Immature natural killer cell (primary cell): ENCODE results near the gene NPY. TPM values are rescaled to one million over a fixed set of nuclear protein-coding genes. Genes with fewer than 3 reads are reported as not detected.
"Not testable (repeated sequence)": the region's sequence is repeated elsewhere in the genome, so short reads cannot be mapped to it uniquely, and the experiment has no call there.

Experiments used
- DNase-seq, 3 donors: peaks; one replicate each; pipeline ENCODE4 v3.0.0; 2022; ENCODE audit warnings: mixed read lengths in 1 of 3
- H3K27ac Mint-ChIP-seq, 6 donors: one replicate each; pipeline ENCODE4 v1.8.0; 2020; ENCODE audit warnings: mixed read lengths in 6 of 6, mild to moderate bottlenecking in 5 of 6, inconsistent platforms in 4 of 6, moderate library complexity in 3 of 6
- H3K27me3 Mint-ChIP-seq, 3 donors: one replicate each; pipeline ENCODE4 v1.8.0; 2020 to 2021; ENCODE audit warnings: low read depth in 3 of 3, mild to moderate bottlenecking in 3 of 3, mixed read lengths in 3 of 3, moderate library complexity in 3 of 3, inconsistent platforms in 1 of 3
- H3K36me3 Mint-ChIP-seq, 3 donors: one replicate each; pipeline ENCODE4 v1.8.0; 2020; ENCODE audit warnings: mixed read lengths in 3 of 3, inconsistent platforms in 2 of 3, mild to moderate bottlenecking in 2 of 3
- H3K4me1 Mint-ChIP-seq, 2 donors: one replicate each; pipeline ENCODE4 v1.8.0; 2020; ENCODE audit warnings: inconsistent platforms in 2 of 2, mild to moderate bottlenecking in 2 of 2, mixed read lengths in 2 of 2, moderate library complexity in 1 of 2
- H3K4me3 Mint-ChIP-seq, 5 donors: one replicate each; pipeline ENCODE4 v1.8.0; 2020; ENCODE audit warnings: mild to moderate bottlenecking in 5 of 5, mixed read lengths in 5 of 5, inconsistent platforms in 3 of 5, moderate library complexity in 3 of 5
- H3K9me3 Mint-ChIP-seq, 6 donors: one replicate each; pipeline ENCODE4 v1.8.0; 2020; ENCODE audit warnings: mild to moderate bottlenecking in 6 of 6, mixed read lengths in 6 of 6, inconsistent platforms in 4 of 6, moderate library complexity in 3 of 6
- polyA plus RNA-seq, 3 donors: library from polyadenylated mRNA; unstranded; fragments of 300-500 nt; fragmentation: Illumina TruSeq; gene quantifications; one replicate each; pipeline ENCODE4 v1.2.3, GENCODE V29; 2021

The NPY gene
- not detected for polyA plus RNA-seq

DNA sequence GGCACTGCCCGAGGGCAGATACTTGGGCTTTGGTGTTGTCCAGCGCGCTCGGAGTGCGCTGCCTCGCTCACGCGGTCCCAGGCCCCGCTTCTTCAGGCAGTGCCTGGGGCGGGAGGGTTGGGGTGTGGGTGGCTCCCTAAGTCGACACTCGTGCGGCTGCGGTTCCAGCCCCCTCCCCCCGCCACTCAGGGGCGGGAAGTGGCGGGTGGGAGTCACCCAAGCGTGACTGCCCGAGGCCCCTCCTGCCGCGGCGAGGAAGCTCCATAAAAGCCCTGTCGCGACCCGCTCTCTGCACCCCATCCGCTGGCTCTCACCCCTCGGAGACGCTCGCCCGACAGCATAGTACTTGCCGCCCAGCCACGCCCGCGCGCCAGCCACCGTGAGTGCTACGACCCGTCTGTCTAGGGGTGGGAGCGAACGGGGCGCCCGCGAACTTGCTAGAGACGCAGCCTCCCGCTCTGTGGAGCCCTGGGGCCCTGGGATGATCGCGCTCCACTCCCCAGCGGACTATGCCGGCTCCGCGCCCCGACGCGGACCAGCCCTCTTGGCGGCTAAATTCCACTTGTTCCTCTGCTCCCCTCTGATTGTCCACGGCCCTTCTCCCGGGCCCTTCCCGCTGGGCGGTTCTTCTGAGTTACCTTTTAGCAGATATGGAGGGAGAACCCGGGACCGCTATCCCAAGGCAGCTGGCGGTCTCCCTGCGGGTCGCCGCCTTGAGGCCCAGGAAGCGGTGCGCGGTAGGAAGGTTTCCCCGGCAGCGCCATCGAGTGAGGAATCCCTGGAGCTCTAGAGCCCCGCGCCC, at the start of gene NPY:
TSS of gene NPY (plus strand) at position 294 of the 802 bp plus-strand sequence. CDS start 1,051 bp downstream, outside the sequence.
- Mint-ChIP-seq H3K4me3 (peak within 1 kb of the TSS in 3 of 5 donors; percentile 7 to 57 (median 7)), H3K4me1 (peaks cover 0 to 2% of the 10 kb centered on the region in 2 donors), H3K27ac (no peak within 1 kb of the TSS), H3K36me3 (no peaks in the 10 kb centered on the region), H3K27me3 (peaks cover 6 to 22% (median 17%) of the 10 kb centered on the region in 3 donors), H3K9me3 (no peaks in the 10 kb centered on the region)
- DNase-seq, result no peak

DNA sequence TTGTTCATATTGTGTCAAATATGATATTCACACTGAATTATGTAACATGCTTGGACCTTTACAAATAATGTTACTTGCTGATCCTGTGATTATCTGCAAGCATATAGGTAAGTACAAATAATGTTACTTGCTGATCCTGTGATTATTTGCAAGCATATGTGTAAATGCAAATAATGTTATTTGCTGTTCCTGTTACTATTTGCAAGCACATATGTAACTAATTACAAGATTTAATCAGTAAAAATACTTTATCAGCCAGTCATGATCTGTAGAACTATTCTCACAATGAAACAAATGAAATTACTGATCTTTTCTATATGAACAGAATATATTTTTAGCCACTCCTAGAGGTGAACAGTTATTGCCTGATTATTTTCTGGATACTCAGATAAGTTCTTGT, 44.7 kb upstream of the NPY start:
- no peak for DNase-seq
- H3K36me3 Mint-ChIP-seq, result no peaks in the 10 kb centered on the region
- no peaks in the 10 kb centered on the region for H3K9me3 Mint-ChIP-seq
- no peaks in the 10 kb centered on the region for H3K4me1 Mint-ChIP-seq
- H3K27me3 Mint-ChIP-seq, result peaks cover 3 to 8% (median 6%) of the 10 kb centered on the region in 3 donors
- H3K27ac Mint-ChIP-seq, result no peak overlapping the region
- H3K4me3 Mint-ChIP-seq, result no peak overlapping the region

DNA sequence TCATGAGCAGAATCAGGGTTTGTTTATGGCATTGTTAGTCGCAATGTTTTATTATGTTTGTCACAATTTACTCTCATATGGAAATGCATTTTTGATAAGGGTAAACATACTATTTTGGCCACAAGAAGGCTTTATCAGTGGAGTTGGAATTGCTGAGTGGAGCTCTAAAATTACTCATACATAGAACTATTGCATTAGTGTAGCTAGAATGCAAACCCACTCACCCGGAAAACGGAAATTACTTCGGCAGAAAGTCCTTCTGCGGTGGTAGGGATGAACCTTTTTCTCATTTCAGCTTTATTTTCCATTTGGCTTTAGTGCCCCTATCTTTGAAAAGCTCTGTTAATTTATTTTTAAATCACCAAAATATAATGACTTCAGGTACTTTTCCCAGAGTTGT, 42.8 kb upstream of the NPY start:
- no peaks in the 10 kb centered on the region for H3K4me1 Mint-ChIP-seq
- no peaks in the 10 kb centered on the region for H3K36me3 Mint-ChIP-seq
- H3K27ac Mint-ChIP-seq, result no peak overlapping the region
- peaks cover 5 to 8% (median 6%) of the 10 kb centered on the region in 3 donors for H3K27me3 Mint-ChIP-seq
- H3K9me3 Mint-ChIP-seq, result no peaks in the 10 kb centered on the region
- H3K4me3 Mint-ChIP-seq, result no peak overlapping the region
- no peak for DNase-seq

DNA sequence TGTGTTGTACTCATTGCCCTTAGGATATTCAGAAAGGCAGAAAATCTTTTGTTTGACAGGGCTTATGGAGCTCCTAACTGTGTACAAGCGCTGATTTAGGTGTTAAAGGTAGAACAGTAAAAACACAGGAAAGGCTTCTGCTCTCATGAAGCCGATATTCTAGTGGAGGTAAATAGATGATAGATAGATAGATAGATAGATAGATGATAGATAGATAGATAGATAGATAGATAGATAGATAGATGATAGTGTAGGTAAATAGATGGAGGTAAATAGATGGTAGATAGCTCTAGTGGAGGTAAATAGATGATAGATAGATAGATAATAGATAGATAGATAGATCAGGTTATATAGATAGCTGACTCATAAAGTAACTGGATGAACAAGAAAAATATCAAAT, 39.4 kb upstream of the NPY start:
- H3K36me3 Mint-ChIP-seq, result no peaks in the 10 kb centered on the region
- peaks cover 0 to 8% (median 5%) of the 10 kb centered on the region in 3 donors for H3K27me3 Mint-ChIP-seq

DNA sequence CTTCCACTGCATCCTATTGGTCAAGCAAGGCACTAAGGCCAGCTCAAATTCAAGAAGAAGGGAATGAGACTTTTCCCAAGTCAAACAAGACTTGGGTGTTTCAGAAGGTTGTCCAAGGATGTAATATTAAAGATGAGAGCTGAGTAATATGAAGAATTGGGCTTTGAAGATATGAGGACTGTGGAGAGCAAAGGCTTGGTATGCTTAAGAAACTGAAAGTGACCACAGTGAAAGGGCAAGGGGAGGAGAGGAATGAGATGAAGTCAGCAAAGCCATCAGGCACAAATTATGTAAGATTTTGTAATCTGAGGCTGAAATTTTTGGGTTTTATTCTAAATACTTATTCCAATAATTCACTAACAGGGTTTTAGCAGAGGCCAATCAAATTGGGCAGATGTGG, 38.6 kb upstream of the NPY start:
- Mint-ChIP-seq H3K9me3 (peaks cover 0 to 5% (median under 1%) of the 10 kb centered on the region in 6 donors), H3K4me3 (no peak overlapping the region), H3K27ac (no peak overlapping the region), H3K4me1 (no peaks in the 10 kb centered on the region), H3K36me3 (no peaks in the 10 kb centered on the region), H3K27me3 (peaks cover 0 to 5% (median 5%) of the 10 kb centered on the region in 3 donors)
- DNase-seq, result no peak

More for the DNA sequence above, 39.4 kb upstream of the NPY start:
- H3K4me3 Mint-ChIP-seq, result no peak overlapping the region
- H3K27ac Mint-ChIP-seq, result no peak overlapping the region
- no peak for DNase-seq
- no peaks in the 10 kb centered on the region for H3K9me3 Mint-ChIP-seq
- no peaks in the 10 kb centered on the region for H3K4me1 Mint-ChIP-seq

DNA sequence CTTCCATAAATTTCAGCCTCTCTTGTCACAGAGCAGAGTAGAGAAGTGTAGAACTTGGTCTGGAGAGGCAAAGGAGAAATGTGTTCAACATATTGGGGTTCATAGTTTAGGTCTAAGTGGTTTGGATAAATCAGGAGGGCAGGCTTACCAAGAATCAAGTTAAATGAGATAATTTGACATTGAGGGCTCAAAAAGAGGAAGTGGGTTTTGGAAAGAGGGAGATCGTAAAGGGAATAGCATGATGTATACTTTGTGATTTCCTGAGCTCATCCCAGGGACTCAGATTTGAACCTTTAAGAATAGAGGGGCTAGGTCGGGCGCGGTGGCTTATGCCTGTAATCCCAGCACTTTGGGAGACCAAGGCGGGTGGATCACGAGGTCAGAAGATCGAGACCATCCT, 34.7 kb upstream of the NPY start:
- no peak overlapping the region for H3K4me3 Mint-ChIP-seq
- H3K36me3 Mint-ChIP-seq, result peaks cover 0 to 5% (median 4%) of the 10 kb centered on the region in 3 donors
- H3K27ac Mint-ChIP-seq, result no peak overlapping the region
- DNase-seq, result no peak
- H3K4me1 Mint-ChIP-seq, result peaks cover 6% of the 10 kb centered on the region in 2 donors
- H3K27me3 Mint-ChIP-seq, result peaks cover 2 to 4% (median 4%) of the 10 kb centered on the region in 3 donors
- peaks cover 5 to 16% (median 9%) of the 10 kb centered on the region in 6 donors for H3K9me3 Mint-ChIP-seq

DNA sequence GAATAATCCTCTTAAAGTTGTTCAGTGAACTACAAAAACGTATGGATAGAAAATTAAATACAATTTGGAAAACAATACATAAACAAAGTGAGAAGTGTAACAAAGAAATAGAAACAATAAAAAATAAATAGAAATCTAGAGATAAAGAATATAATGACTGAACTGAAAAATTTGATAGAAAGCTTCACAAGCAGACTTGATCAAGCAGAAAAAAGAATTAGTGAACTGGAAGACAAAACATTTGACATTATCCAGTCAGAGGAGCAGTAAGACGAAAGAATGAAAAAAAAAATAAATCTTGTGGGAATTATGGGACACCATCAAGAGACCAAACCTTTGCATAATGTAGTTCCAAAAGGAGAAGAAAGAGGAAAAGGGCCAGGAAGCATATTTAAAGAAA, 32.4 kb upstream of the NPY start:
- no peak overlapping the region for H3K4me3 Mint-ChIP-seq
- H3K9me3 Mint-ChIP-seq, result peaks cover 5 to 16% (median 9%) of the 10 kb centered on the region in 6 donors

DNA sequence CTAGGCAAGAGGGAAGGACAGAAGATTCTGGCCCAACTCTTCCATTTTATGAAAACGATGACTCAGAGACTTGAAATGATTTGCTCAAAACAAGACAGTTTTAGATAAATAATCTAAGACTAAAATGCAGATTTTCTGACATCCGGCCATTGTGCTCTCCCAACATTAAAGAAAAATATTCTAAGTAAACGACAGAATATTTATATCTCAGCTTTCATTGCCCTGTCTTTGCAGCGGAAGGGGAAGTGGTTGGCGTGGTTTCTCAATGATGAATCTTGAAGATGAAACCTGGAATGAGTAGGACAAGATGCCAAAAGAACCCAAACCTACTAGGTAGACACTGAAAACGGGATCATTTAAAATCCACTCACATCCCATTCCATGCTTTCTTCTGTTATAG, 28.9 kb upstream of the NPY start:
- H3K4me3 Mint-ChIP-seq, result peak overlapping the region in 3 of 5 donors; percentile 38 to 57 (median 42)

More for the DNA sequence above, 32.4 kb upstream of the NPY start:
- peaks cover 21 to 22% of the 10 kb centered on the region in 2 donors for H3K4me1 Mint-ChIP-seq
- no peak for DNase-seq
- peaks cover 2 to 4% (median 3%) of the 10 kb centered on the region in 3 donors for H3K27me3 Mint-ChIP-seq
- H3K27ac Mint-ChIP-seq, result no peak overlapping the region
- H3K36me3 Mint-ChIP-seq, result peaks cover 0 to 5% (median 4%) of the 10 kb centered on the region in 3 donors

DNA sequence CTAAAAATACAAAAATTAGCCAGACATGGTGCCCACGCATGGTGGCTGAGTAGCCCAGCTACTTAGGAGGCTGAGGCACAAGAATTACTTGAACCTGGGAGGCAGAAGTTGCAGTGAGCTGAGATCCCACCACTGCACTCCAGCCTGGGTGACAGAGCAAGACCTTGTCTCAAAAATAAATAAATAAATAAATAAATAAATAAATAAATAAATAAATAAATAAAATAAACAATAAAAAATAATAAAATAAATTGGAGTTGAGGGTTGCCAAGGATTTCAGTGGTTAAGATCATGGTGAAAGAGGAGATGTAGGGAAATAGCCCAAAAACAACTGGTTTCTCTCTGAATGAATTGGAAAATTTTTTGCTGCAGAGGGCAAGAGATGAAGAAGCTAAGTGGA, 25.7 kb upstream of the NPY start:
- not testable (repeated sequence) for H3K36me3 Mint-ChIP-seq, H3K9me3 Mint-ChIP-seq, DNase-seq, H3K27ac Mint-ChIP-seq, H3K27me3 Mint-ChIP-seq, H3K4me3 Mint-ChIP-seq
- H3K4me1 Mint-ChIP-seq, result peaks cover 21 to 22% of the 10 kb centered on the region in 2 donors

More for the DNA sequence above, 28.9 kb upstream of the NPY start:
- H3K27me3 Mint-ChIP-seq, result peaks cover 0 to 6% (median 2%) of the 10 kb centered on the region in 3 donors
- peaks cover 21 to 22% of the 10 kb centered on the region in 2 donors for H3K4me1 Mint-ChIP-seq
- peaks cover 5 to 16% (median 9%) of the 10 kb centered on the region in 6 donors for H3K9me3 Mint-ChIP-seq
- peaks cover 3 to 5% (median 4%) of the 10 kb centered on the region in 3 donors for H3K36me3 Mint-ChIP-seq
- H3K27ac Mint-ChIP-seq, result peak overlapping the region in 2 of 6 donors; percentile 6 to 32
- DNase-seq, result no peak

DNA sequence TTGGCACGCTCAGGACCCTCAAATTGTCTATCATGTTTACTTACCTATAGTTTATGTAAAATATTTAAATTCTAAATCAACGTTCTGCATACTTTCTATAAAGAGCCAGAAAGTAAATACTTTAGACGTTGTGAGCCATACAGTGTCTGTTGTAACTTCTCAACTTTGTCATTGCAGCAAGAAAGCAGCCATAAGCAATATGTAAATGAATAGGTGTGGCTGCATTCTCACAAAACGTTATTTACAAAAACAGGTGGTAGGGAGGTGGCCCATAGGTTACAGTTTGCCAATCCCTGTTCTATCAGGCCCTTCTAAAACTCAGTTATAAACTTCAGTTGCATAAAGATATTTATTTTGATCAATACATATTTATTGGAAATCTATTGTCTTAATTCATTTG, 12.1 kb upstream of the NPY start:
- Mint-ChIP-seq H3K9me3 (peaks cover 0 to 8% (median under 1%) of the 10 kb centered on the region in 6 donors), H3K4me1 (no peaks in the 10 kb centered on the region), H3K36me3 (no peaks in the 10 kb centered on the region), H3K4me3 (no peak overlapping the region), H3K27ac (no peak overlapping the region), H3K27me3 (peaks cover 6 to 12% (median 7%) of the 10 kb centered on the region in 3 donors)
- no peak for DNase-seq

DNA sequence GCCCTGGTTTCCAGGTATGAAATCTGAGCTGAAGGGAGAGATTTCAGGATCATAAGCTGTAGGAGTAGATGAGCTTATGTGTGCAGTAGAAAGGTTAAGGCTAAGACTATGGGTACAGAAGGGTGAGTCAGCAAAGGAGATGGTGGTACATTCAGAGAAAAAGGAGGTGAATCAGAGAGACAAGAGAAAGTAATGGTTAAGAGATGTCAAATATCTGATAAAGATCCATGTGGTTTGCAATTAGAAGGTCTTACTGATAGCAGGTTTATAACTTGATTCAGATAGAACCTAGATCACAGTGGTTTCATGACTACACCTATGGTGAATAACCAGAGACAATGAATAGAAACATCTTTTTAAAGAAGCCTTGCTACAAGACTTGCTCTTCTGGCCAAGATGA, 4.5 kb upstream of the NPY start:
- H3K9me3 Mint-ChIP-seq, result peaks cover 0 to 12% (median 0%) of the 10 kb centered on the region in 6 donors
- no peak overlapping the region for H3K4me3 Mint-ChIP-seq
- peaks cover 2 to 11% (median 7%) of the 10 kb centered on the region in 3 donors for H3K27me3 Mint-ChIP-seq
- H3K4me1 Mint-ChIP-seq, result peaks cover 0 to 2% of the 10 kb centered on the region in 2 donors
- H3K27ac Mint-ChIP-seq, result no peak overlapping the region
- no peak for DNase-seq
- no peaks in the 10 kb centered on the region for H3K36me3 Mint-ChIP-seq

DNA sequence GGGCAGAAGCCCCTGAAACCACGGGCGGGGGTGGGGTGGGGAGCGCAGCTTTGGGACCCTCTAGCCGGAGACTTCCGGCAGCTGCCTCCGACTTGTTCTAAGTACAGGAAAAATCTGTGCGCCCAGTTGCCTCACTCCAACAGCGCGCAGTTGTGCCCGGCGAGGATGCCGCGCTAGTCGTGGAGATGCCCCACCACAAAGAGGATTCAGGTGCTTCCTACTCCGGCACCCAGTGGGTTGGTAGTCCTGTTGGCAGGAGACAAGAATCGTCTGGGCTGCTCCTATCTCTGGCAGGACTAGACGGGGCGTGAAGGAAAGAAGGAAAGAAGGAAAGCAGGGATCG, 465 bp upstream of the NPY start:
- peaks cover 6 to 20% (median 17%) of the 10 kb centered on the region in 3 donors for H3K27me3 Mint-ChIP-seq
- H3K9me3 Mint-ChIP-seq, result no peaks in the 10 kb centered on the region
- no peak for DNase-seq
- H3K4me1 Mint-ChIP-seq, result peaks cover 0 to 2% of the 10 kb centered on the region in 2 donors
- no peak overlapping the region for H3K27ac Mint-ChIP-seq
- H3K36me3 Mint-ChIP-seq, result no peaks in the 10 kb centered on the region
- peak overlapping the region in 1 of 5 donors; percentile 57 for H3K4me3 Mint-ChIP-seq

DNA sequence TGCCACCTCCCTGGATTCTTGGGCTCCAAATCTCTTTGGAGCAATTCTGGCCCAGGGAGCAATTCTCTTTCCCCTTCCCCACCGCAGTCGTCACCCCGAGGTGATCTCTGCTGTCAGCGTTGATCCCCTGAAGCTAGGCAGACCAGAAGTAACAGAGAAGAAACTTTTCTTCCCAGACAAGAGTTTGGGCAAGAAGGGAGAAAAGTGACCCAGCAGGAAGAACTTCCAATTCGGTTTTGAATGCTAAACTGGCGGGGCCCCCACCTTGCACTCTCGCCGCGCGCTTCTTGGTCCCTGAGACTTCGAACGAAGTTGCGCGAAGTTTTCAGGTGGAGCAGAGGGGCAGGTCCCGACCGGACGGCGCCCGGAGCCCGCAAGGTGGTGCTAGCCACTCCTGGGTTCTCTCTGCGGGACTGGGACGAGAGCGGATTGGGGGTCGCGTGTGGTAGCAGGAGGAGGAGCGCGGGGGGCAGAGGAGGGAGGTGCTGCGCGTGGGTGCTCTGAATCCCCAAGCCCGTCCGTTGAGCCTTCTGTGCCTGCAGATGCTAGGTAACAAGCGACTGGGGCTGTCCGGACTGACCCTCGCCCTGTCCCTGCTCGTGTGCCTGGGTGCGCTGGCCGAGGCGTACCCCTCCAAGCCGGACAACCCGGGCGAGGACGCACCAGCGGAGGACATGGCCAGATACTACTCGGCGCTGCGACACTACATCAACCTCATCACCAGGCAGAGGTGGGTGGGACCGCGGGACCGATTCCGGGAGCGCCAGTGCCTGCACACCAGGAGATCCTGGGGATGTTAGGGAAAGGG, 913 bp downstream of the NPY start:
- Mint-ChIP-seq H3K4me3 (peak overlapping the region in 1 of 5 donors; percentile 7), H3K27ac (no peak overlapping the region), H3K27me3 (peaks cover 6 to 22% (median 17%) of the 10 kb centered on the region in 3 donors), H3K36me3 (no peaks in the 10 kb centered on the region), H3K9me3 (no peaks in the 10 kb centered on the region), H3K4me1 (peaks cover 0 to 3% of the 10 kb centered on the region in 2 donors)
- no peak for DNase-seq
